Stomach smooth muscle (tissue), 2 donors: ENCODE results near the gene HPX.
"Not testable (repeated sequence)": the region's sequence is repeated elsewhere in the genome, so short reads cannot be mapped to it uniquely, and the experiment has no call there.

Source experiments
- H3K27ac ChIP-seq: one replicate; pipeline ENCODE4 v1.7.0; 2013; ENCODE audit warnings: mild to moderate bottlenecking, low read length, inconsistent platforms
- H3K27me3 ChIP-seq, 2 donors: one replicate each; pipeline ENCODE4 v1.7.0; 2013; ENCODE audit warnings: low read length in 2 of 2; ENCODE audit not compliant: insufficient read depth in 2 of 2, control insufficient read depth in 1 of 2
- H3K36me3 ChIP-seq, 2 donors: one replicate each; pipeline ENCODE4 v1.7.0; 2013; ENCODE audit warnings: low read length in 2 of 2; ENCODE audit not compliant: control insufficient read depth in 2 of 2, insufficient read depth in 2 of 2
- H3K4me1 ChIP-seq: one replicate; pipeline ENCODE4 v1.7.0; 2013; ENCODE audit warnings: low read length; ENCODE audit not compliant: control insufficient read depth, insufficient read depth
- H3K4me3 ChIP-seq, 2 donors: one replicate each; pipeline ENCODE4 v1.7.0; 2013; ENCODE audit warnings: low read length in 2 of 2
- H3K9ac ChIP-seq, 2 donors: one replicate each; pipeline ENCODE4 v1.7.0; 2013; ENCODE audit warnings: low read length in 2 of 2, mild to moderate bottlenecking in 1 of 2
- H3K9me3 ChIP-seq, 2 donors: one replicate each; pipeline ENCODE4 v1.7.0; 2013; ENCODE audit warnings: low read length in 2 of 2; ENCODE audit not compliant: control insufficient read depth in 2 of 2
- donor health status: healthy.
- donor health status: Pancreatic carcinoma.

Gene HPX

GRCh38 chr11:6402061-6402470 lies 38.7 kb downstream of the HPX start:
- peaks cover 10% of the 10 kb centered on the region for H3K4me1 ChIP-seq
- peaks cover 26 to 36% of the 10 kb centered on the region in 2 donors for H3K36me3 ChIP-seq
- H3K9ac ChIP-seq: no peak overlapping the region
- H3K27me3 ChIP-seq: no peaks in the 10 kb centered on the region
- H3K27ac ChIP-seq: no peak overlapping the region
- H3K4me3 ChIP-seq: no peak overlapping the region
- no peaks in the 10 kb centered on the region for H3K9me3 ChIP-seq

DNA sequence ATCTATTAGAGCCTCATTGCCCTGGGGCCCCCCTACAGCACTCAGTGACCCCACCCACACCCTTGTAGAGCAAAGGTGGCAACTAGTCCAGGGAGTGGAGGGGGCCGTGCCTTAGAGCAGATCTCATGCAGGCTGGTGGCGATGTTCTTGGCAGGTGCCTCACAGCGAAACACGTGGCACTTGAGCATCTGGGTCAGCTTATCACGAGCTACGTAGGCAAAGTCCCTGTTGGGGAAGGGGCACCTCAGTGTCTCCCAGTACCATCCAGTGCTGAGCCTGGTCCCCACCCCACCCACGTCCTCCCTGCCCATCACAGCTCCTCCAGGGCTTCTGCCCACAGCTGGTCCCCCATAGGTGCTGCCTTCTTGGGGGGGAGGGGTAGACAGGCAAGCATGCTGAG lies 39.3 kb downstream of the HPX start:
- H3K9me3 ChIP-seq: no peaks in the 10 kb centered on the region
- H3K27me3 ChIP-seq: no peaks in the 10 kb centered on the region
- H3K4me1 ChIP-seq: peaks cover 7% of the 10 kb centered on the region
- H3K36me3 ChIP-seq: peaks cover 26 to 38% of the 10 kb centered on the region in 2 donors
- no peak overlapping the region for H3K4me3 ChIP-seq
- no peak overlapping the region for H3K27ac ChIP-seq
- H3K9ac ChIP-seq: no peak overlapping the region

GRCh38 chr11:6400431-6401345 lies 40.1 kb downstream of the HPX start:
- no peaks in the 10 kb centered on the region for H3K27me3 ChIP-seq
- no peak overlapping the region for H3K4me3 ChIP-seq
- peaks cover 26 to 38% of the 10 kb centered on the region in 2 donors for H3K36me3 ChIP-seq
- H3K4me1 ChIP-seq: peaks cover 7% of the 10 kb centered on the region
- H3K9ac ChIP-seq: no peak overlapping the region
- no peak overlapping the region for H3K27ac ChIP-seq
- no peaks in the 10 kb centered on the region for H3K9me3 ChIP-seq

GRCh38 chr11:6397636-6398035 lies 43.2 kb downstream of the HPX start:
- Histone ChIP-seq H3K4me3 (no peak overlapping the region), H3K27ac (no peak overlapping the region)

GRCh38 chr11:6397156-6397555 lies 43.6 kb downstream of the HPX start:
- H3K4me1 ChIP-seq: peaks cover 8% of the 10 kb centered on the region
- no peaks in the 10 kb centered on the region for H3K27me3 ChIP-seq
- peaks cover 38 to 42% of the 10 kb centered on the region in 2 donors for H3K36me3 ChIP-seq
- no peaks in the 10 kb centered on the region for H3K9me3 ChIP-seq
- H3K4me3 ChIP-seq: no peak overlapping the region
- H3K9ac ChIP-seq: no peak overlapping the region
- no peak overlapping the region for H3K27ac ChIP-seq

More at GRCh38 chr11:6397636-6398035, 43.2 kb downstream of the HPX start:
- H3K9me3 ChIP-seq: no peaks in the 10 kb centered on the region
- peaks cover 41 to 44% of the 10 kb centered on the region in 2 donors for H3K36me3 ChIP-seq
- no peaks in the 10 kb centered on the region for H3K27me3 ChIP-seq
- no peak overlapping the region for H3K9ac ChIP-seq
- peaks cover 8% of the 10 kb centered on the region for H3K4me1 ChIP-seq

DNA sequence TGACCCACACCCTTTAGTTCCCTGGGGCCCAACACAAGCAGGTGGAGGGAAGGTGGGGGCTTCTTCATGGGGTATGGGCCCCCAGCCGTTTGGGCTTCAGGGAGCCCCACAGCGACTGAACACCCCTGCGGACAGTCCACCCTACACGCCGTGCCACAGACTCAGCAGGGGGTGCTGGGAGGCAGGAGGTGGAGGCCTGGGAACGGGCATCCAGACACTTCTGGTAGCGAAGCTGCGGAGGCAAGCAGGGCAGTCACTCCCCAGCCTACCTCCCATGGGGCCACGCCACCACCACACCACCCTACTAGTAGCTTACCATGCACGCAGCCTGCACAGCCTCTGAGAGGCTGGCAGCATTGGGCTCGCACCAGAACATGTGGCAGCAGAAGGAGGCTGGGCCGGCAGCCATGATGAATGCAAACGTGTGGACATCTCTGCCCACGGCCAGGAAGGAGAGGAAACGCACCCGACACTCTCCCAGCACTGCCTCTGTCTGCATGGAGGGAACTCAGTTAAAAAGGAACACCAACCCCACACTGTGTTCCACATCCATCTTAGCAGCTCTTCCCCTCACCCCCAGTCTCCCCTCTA lies 45.2 kb downstream of the HPX start:
- peaks cover 22% of the 10 kb centered on the region for H3K4me1 ChIP-seq
- peaks cover 24 to 29% of the 10 kb centered on the region in 2 donors for H3K36me3 ChIP-seq
- H3K27ac ChIP-seq: no peak overlapping the region
- H3K4me3 ChIP-seq: no peak overlapping the region
- no peaks in the 10 kb centered on the region for H3K27me3 ChIP-seq
- no peaks in the 10 kb centered on the region for H3K9me3 ChIP-seq
- no peak overlapping the region for H3K9ac ChIP-seq

DNA sequence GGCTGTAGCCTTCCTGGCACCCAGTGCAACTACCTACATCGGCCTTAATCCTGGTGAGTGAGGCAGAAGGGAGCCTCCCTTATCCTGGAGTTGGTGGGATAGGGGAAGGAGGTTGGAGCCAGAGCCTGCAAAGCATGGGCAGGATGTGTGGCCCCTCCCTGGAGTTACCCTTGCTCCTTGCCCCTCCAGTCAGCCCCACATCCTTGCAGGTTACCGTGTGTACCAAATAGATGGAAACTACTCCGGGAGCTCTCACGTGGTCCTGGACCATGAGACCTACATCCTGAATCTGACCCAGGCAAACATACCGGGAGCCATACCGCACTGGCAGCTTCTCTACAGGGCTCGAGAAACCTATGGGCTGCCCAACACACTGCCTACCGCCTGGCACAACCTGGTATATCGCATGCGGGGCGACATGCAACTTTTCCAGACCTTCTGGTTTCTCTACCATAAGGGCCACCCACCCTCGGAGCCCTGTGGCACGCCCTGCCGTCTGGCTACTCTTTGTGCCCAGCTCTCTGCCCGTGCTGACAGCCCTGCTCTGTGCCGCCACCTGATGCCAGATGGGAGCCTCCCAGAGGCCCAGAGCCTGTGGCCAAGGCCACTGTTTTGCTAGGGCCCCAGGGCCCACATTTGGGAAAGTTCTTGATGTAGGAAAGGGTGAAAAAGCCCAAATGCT lies 46.7 kb downstream of the HPX start:
- peak overlapping the region in 1 of 2 donors; percentile 5 for H3K9ac ChIP-seq

DNA sequence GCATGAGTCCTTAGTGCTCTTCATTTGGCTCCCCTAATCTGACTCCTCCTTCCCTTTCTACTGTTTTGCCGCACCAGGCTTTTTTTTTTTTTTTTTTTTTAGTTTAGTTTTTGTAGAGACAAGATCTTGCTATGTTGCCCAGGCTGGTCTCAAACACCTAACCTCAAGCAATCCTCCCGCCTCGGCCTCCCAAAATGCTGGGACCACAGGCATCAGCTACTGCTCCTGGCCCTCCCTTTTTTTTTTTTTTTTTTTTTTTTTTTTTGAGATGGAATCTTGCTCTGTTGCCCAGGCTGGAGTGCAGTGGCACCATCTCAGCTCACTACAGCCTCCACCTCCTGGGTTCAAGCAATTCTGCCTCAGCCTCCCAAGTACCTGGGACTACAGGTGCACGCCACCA lies 48.5 kb downstream of the HPX start:
- not testable (repeated sequence) for H3K27me3 ChIP-seq, H3K27ac ChIP-seq, H3K4me3 ChIP-seq, H3K9ac ChIP-seq, H3K9me3 ChIP-seq
- Histone ChIP-seq H3K4me1 (peaks cover 26% of the 10 kb centered on the region), H3K36me3 (peaks cover 15 to 22% of the 10 kb centered on the region in 2 donors)

More for the DNA sequence above, 46.7 kb downstream of the HPX start:
- Histone ChIP-seq H3K4me3 (no peak overlapping the region), H3K4me1 (peaks cover 29% of the 10 kb centered on the region), H3K36me3 (peaks cover 23 to 25% of the 10 kb centered on the region in 2 donors), H3K9me3 (no peaks in the 10 kb centered on the region), H3K27ac (no peak overlapping the region), H3K27me3 (no peaks in the 10 kb centered on the region)

DNA sequence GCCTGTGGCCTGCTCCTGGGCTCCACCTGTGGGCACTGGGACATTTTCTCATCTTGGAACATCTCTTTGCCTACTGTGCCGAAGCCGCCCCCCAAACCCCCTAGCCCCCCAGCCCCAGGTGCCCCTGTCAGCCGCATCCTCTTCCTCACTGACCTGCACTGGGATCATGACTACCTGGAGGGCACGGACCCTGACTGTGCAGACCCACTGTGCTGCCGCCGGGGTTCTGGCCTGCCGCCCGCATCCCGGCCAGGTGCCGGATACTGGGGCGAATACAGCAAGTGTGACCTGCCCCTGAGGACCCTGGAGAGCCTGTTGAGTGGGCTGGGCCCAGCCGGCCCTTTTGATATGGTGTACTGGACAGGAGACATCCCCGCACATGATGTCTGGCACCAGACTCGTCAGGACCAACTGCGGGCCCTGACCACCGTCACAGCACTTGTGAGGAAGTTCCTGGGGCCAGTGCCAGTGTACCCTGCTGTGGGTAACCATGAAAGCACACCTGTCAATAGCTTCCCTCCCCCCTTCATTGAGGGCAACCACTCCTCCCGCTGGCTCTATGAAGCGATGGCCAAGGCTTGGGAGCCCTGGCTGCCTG lies 49.2 kb downstream of the HPX start:
- H3K27ac ChIP-seq: no peak overlapping the region
- no peaks in the 10 kb centered on the region for H3K27me3 ChIP-seq
- H3K9me3 ChIP-seq: no peaks in the 10 kb centered on the region
- peak overlapping the region in 1 of 2 donors; percentile 89 for H3K4me3 ChIP-seq
- no peak overlapping the region for H3K9ac ChIP-seq
- peaks cover 12 to 22% of the 10 kb centered on the region in 2 donors for H3K36me3 ChIP-seq
- peaks cover 26% of the 10 kb centered on the region for H3K4me1 ChIP-seq

DNA sequence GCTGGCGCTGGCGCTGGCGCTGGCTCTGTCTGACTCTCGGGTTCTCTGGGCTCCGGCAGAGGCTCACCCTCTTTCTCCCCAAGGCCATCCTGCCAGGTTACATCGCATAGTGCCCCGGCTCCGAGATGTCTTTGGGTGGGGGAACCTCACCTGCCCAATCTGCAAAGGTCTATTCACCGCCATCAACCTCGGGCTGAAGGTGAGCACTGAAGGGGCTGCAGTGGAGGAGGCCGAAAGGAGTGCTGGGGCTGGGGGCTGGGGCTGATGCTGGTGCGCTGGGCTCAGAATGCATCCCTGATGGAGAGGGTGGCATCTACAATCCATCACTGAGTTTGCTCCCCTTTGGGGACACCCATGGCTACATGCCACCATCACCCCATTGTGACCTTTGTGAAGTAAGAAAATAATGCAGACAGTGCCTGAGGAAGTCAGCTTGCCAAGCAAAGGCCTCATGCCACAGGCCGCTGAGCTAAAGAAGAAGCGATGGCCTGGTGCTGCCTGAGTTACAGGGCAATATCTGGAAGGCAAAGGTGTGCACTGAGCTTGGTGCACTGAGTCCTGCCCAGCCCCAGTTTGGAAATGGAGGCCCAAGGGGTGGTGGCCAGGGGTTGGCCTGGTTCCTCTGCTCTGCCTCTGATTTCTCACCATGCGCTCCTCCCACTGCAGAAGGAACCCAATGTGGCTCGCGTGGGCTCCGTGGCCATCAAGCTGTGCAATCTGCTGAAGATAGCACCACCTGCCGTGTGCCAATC lies 49.9 kb downstream of the HPX start:
- Histone ChIP-seq H3K36me3 (peaks cover 12 to 22% of the 10 kb centered on the region in 2 donors), H3K4me1 (peaks cover 26% of the 10 kb centered on the region), H3K9me3 (no peaks in the 10 kb centered on the region), H3K27me3 (no peaks in the 10 kb centered on the region), H3K4me3 (peak overlapping the region; percentile 89 to 96), H3K27ac (peak overlapping the region; percentile 88), H3K9ac (peak overlapping the region; percentile 86 to 94)
